ENCODE data around the gene PACS2.
"Not testable (repeated sequence)": the region's sequence is repeated elsewhere in the genome, so short reads cannot be mapped to it uniquely, and the experiment has no call there.

The PACS2 gene

GRCh38 chr14:105290621-105291346 lies 23.8 kb upstream of the PACS2 start:
- DNase-seq: peak; percentile 25

GRCh38 chr14:105292826-105293711 lies 21.5 kb upstream of the PACS2 start:
- no peak for DNase-seq

- peak; percentile 79 for DNase-seq
Measured at GRCh38 chr14:105294142-105294597, 20.4 kb upstream of the PACS2 start.

- not testable (repeated sequence) for DNase-seq
Measured at GRCh38 chr14:105297311-105297710, 17.2 kb upstream of the PACS2 start.

- DNase-seq: no peak
Measured at GRCh38 chr14:105299654-105300541, 14.7 kb upstream of the PACS2 start.

GRCh38 chr14:105300542-105301102 lies 13.9 kb upstream of the PACS2 start, which contains the start of gene BRF1:
TSS of gene BRF1 (minus strand) at chr14:105301001. CDS start at chr14:105300629, 372 bp downstream.
- peak; percentile 97 for DNase-seq

GRCh38 chr14:105301103-105301914 lies 13.2 kb upstream of the PACS2 start:
- peak; percentile 98 for DNase-seq

GRCh38 chr14:105301915-105302249 lies 12.7 kb upstream of the PACS2 start:
- DNase-seq: not testable (repeated sequence)

- no peak for DNase-seq
Measured at GRCh38 chr14:105303949-105304348, 10.6 kb upstream of the PACS2 start.

GRCh38 chr14:105304565-105304964 lies 10.0 kb upstream of the PACS2 start:
- DNase-seq: no peak

GRCh38 chr14:105305345-105305744 lies 9.2 kb upstream of the PACS2 start:
- no peak for DNase-seq

GRCh38 chr14:105305791-105306190 lies 8.8 kb upstream of the PACS2 start:
- DNase-seq: no peak

GRCh38 chr14:105307052-105307727 lies 7.4 kb upstream of the PACS2 start:
- DNase-seq: no peak

- no peak for DNase-seq
Measured at GRCh38 chr14:105309371-105309770, 5.2 kb upstream of the PACS2 start.

- DNase-seq: no peak
Measured at GRCh38 chr14:105311838-105312237, 2.7 kb upstream of the PACS2 start.

- DNase-seq: no peak
Measured at GRCh38 chr14:105312973-105313372, 1.6 kb upstream of the PACS2 start.

GRCh38 chr14:105313381-105314286 lies 914 bp upstream of the PACS2 start:
- DNase-seq: no peak

GRCh38 chr14:105315211-105315721 lies 718 bp downstream of the PACS2 start:
- DNase-seq: peak; percentile 62

- DNase-seq: no peak
Measured at GRCh38 chr14:105315941-105316576, 1.5 kb downstream of the PACS2 start.
